Astrocyte (in vitro differentiated cells and primary cell): ENCODE data around the gene TRMT1. TPM values are rescaled to one million over a fixed set of nuclear protein-coding genes. Genes with fewer than 3 reads are reported as not detected.

Experiments used
- DNase-seq: peaks from one replicate; pipeline ENCODE4 v3.0.0-alpha.2; 2010; ENCODE audit warnings: low read depth
- FAIRE-seq: peaks from 2 replicates; lab custom pipeline; 2011; peaks lifted over from hg19 to GRCh38; lab: Jason Lieb, UNC
- H2AFZ ChIP-seq: 2 replicates; pipeline ENCODE4 v1.6.0; 2012; ENCODE audit warnings: low read depth, low read length, inconsistent platforms
- H3K27ac ChIP-seq: 2 replicates; pipeline ENCODE4 v1.5.1; 2011; ENCODE audit warnings: low read depth, low read length, inconsistent platforms
- H3K27me3 ChIP-seq: 2 replicates; pipeline ENCODE4 v1.6.0; 2011; ENCODE audit warnings: low read length, inconsistent platforms; ENCODE audit not compliant: insufficient read depth
- H3K36me3 ChIP-seq: 2 replicates; pipeline ENCODE4 v1.5.1; 2011; ENCODE audit warnings: low read length, inconsistent platforms; ENCODE audit not compliant: insufficient read depth
- H3K4me1 ChIP-seq: 2 replicates; pipeline ENCODE4 v1.5.1; 2011; ENCODE audit warnings: low read length, inconsistent platforms; ENCODE audit not compliant: insufficient read depth
- H3K4me2 ChIP-seq: 2 replicates; pipeline ENCODE4 v1.6.0; 2012; ENCODE audit warnings: low read length, inconsistent platforms
- H3K4me3 ChIP-seq: 2 replicates; pipeline ENCODE4 v1.5.1; 2011; ENCODE audit warnings: low read depth, mild to moderate bottlenecking, low read length, inconsistent platforms; ENCODE audit not compliant: insufficient read depth
- H3K79me2 ChIP-seq: 2 replicates; pipeline ENCODE4 v1.6.0; 2012; ENCODE audit warnings: mild to moderate bottlenecking, low read length, inconsistent platforms; ENCODE audit not compliant: insufficient read depth
- H3K9ac ChIP-seq: 2 replicates; pipeline ENCODE4 v1.6.0; 2012; ENCODE audit warnings: mild to moderate bottlenecking, low read length, inconsistent platforms
- H3K9me3 ChIP-seq: 2 replicates; pipeline ENCODE4 v1.5.1; 2012; ENCODE audit warnings: low read depth, mild to moderate bottlenecking, low read length, inconsistent platforms; ENCODE audit not compliant: insufficient read depth
- H4K20me1 ChIP-seq: 2 replicates; pipeline ENCODE4 v1.6.0; 2012; ENCODE audit warnings: low read length, inconsistent platforms; ENCODE audit not compliant: insufficient read depth
- H3K27ac Mint-ChIP-seq: one replicate; pipeline ENCODE4 v1.8.0; 2021; ENCODE audit warnings: mild to moderate bottlenecking, mixed read lengths; ENCODE audit not compliant: unreplicated experiment
- H3K27me3 Mint-ChIP-seq: one replicate; pipeline ENCODE4 v1.8.0; 2021; ENCODE audit warnings: low read depth, mixed read lengths; ENCODE audit not compliant: unreplicated experiment
- H3K36me3 Mint-ChIP-seq: one replicate; pipeline ENCODE4 v1.8.0; 2021; ENCODE audit warnings: low read depth, mixed read lengths; ENCODE audit not compliant: unreplicated experiment
- H3K4me1 Mint-ChIP-seq: one replicate; pipeline ENCODE4 v1.8.0; 2021; ENCODE audit warnings: low read depth, mixed read lengths; ENCODE audit not compliant: unreplicated experiment
- H3K4me3 Mint-ChIP-seq: one replicate; pipeline ENCODE4 v1.8.0; 2021; ENCODE audit warnings: mild to moderate bottlenecking, moderate library complexity, mixed read lengths; ENCODE audit not compliant: unreplicated experiment
- H3K9me3 Mint-ChIP-seq: one replicate; pipeline ENCODE4 v1.8.0; 2021; ENCODE audit warnings: mild to moderate bottlenecking, mixed read lengths; ENCODE audit not compliant: unreplicated experiment
- EZH2 ChIP-seq: IDR thresholded peaks from 2 replicates; pipeline ENCODE4 v1.6.1; 2012; ENCODE audit warnings: mild to moderate bottlenecking, low read length, inconsistent platforms; ENCODE audit not compliant: insufficient read depth
- total RNA-seq: library from RNA; stranded (reverse); gene quantifications from 2 replicates; pipeline ENCODE4 v1.2.1, GENCODE V29; 2021
- TF ChIP-seq, protein P1 (sequence below): IDR thresholded peaks from 2 replicates; pipeline ENCODE4 v1.5.1; 2011; ENCODE audit warnings: low read depth, mild to moderate bottlenecking, inconsistent platforms, low read length, moderate library complexity; ENCODE audit not compliant: insufficient read depth

The TRMT1 gene
- total RNA-seq, 1 donor from 2014 or later, result 43.3 TPM

DNA sequence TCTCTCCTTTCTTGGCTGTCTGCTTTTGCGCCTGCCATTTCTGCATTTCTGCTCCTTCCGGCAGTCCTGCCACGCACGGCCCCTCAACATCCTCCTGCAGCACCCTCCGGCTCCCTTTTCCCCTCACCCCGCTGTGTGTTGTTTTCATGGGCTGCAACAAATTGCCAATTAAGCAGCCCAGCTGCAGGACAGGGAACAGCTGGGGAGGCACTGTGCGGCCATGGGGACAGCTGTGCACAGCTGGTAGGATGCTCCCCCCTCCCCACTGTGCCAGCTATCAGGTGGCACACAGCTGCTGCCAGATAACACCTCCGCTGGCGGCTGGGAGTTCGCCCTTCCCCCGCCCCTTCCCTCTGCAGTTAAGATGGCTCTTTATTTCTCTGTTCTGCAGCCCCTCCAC, 39.3 kb downstream of the TRMT1 start:
- Histone ChIP-seq H3K27ac (no peak overlapping the region), H3K36me3 (peaks cover 2% of the 10 kb centered on the region), H3K9me3 (no peaks in the 10 kb centered on the region), H3K27me3 (no peaks in the 10 kb centered on the region), H2AFZ (no peak overlapping the region), H3K9ac (no peak overlapping the region), H3K4me3 (no peak overlapping the region), H3K4me2 (no peak overlapping the region), H3K79me2 (peaks cover 5% of the 10 kb centered on the region), H4K20me1 (peaks cover 36% of the 10 kb centered on the region), H3K4me1 (peaks cover 20% of the 10 kb centered on the region)
- Mint-ChIP-seq H3K4me3 (no peak overlapping the region), H3K27me3 (peaks cover 66% of the 10 kb centered on the region), H3K36me3 (peaks cover 17% of the 10 kb centered on the region), H3K9me3 (no peaks in the 10 kb centered on the region), H3K27ac (no peak overlapping the region), H3K4me1 (peaks cover 4% of the 10 kb centered on the region)
- FAIRE-seq, result no peak
- no peak for DNase-seq
- TF ChIP-seq EZH2, result no peak
- TF ChIP-seq, protein P1, sequence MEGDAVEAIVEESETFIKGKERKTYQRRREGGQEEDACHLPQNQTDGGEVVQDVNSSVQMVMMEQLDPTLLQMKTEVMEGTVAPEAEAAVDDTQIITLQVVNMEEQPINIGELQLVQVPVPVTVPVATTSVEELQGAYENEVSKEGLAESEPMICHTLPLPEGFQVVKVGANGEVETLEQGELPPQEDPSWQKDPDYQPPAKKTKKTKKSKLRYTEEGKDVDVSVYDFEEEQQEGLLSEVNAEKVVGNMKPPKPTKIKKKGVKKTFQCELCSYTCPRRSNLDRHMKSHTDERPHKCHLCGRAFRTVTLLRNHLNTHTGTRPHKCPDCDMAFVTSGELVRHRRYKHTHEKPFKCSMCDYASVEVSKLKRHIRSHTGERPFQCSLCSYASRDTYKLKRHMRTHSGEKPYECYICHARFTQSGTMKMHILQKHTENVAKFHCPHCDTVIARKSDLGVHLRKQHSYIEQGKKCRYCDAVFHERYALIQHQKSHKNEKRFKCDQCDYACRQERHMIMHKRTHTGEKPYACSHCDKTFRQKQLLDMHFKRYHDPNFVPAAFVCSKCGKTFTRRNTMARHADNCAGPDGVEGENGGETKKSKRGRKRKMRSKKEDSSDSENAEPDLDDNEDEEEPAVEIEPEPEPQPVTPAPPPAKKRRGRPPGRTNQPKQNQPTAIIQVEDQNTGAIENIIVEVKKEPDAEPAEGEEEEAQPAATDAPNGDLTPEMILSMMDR, result no peak

DNA sequence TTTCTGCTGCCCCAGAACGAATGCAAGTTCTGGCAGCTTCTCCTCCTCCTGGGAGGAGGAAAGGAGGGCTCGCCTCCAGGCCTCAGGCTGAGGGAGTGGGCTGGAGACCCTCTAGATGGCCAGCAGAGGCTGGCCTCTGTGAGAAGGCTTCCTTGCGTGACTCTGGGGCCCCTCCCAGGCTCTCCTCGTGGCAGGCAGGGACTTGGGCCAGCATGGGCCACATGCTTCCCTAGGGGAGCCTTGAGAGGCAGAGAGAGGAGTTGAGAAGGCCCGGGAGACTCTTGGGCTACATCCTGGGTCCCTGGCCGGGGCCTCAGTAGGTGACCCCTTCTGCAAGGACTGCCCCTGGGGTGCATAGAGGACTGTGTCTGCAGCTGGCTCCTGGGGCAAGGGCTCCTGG, 39.8 kb downstream of the TRMT1 start:
- TF ChIP-seq, protein P1, result no peak
- TF ChIP-seq EZH2, result no peak
- Histone ChIP-seq H3K27me3 (no peaks in the 10 kb centered on the region), H2AFZ (no peak overlapping the region), H3K79me2 (peaks cover 9% of the 10 kb centered on the region), H3K4me2 (no peak overlapping the region), H3K36me3 (peaks cover 2% of the 10 kb centered on the region), H3K9ac (no peak overlapping the region), H4K20me1 (peaks cover 40% of the 10 kb centered on the region), H3K4me1 (peaks cover 17% of the 10 kb centered on the region), H3K9me3 (no peaks in the 10 kb centered on the region), H3K27ac (no peak overlapping the region), H3K4me3 (no peak overlapping the region)
- Mint-ChIP-seq H3K4me1 (peaks cover 3% of the 10 kb centered on the region), H3K4me3 (no peak overlapping the region), H3K27me3 (peaks cover 66% of the 10 kb centered on the region), H3K36me3 (peaks cover 17% of the 10 kb centered on the region), H3K27ac (no peak overlapping the region), H3K9me3 (no peaks in the 10 kb centered on the region)
- no peak for DNase-seq
- FAIRE-seq, result no peak

DNA sequence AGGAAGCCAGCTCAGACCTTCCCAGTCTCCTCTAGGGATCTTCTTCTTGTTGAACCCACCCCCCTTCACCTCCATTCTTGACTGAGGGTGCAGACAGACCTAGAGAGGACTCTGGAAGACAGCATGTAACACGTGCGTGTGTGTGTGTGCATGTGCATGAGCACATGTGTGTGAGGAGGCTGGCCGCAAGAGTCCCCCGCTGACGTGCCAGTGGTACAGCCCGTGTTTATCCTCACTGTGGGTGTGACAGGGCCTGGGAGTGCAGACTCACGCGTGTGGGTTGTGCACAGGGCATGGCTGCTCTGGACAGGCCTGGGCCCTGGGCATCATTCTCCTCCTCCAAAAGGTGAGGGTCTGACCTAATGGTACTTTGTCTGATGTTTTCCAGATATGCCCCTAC, 40.2 kb downstream of the TRMT1 start:
- Mint-ChIP-seq H3K4me3 (no peak overlapping the region), H3K9me3 (no peaks in the 10 kb centered on the region), H3K27me3 (peaks cover 68% of the 10 kb centered on the region), H3K27ac (no peak overlapping the region), H3K4me1 (peaks cover 3% of the 10 kb centered on the region), H3K36me3 (peaks cover 17% of the 10 kb centered on the region)
- Histone ChIP-seq H3K79me2 (peaks cover 13% of the 10 kb centered on the region), H2AFZ (no peak overlapping the region), H3K4me2 (no peak overlapping the region), H4K20me1 (peaks cover 45% of the 10 kb centered on the region), H3K9me3 (no peaks in the 10 kb centered on the region), H3K27ac (no peak overlapping the region), H3K36me3 (peaks cover 2% of the 10 kb centered on the region), H3K4me3 (no peak overlapping the region), H3K27me3 (no peaks in the 10 kb centered on the region), H3K9ac (no peak overlapping the region), H3K4me1 (peaks cover 16% of the 10 kb centered on the region)
- TF ChIP-seq, protein P1, result no peak
- FAIRE-seq (no peak), DNase-seq (no peak)
